Measurements from ENCODE around the gene SPARC.
"Not testable (repeated sequence)": the region's sequence is repeated elsewhere in the genome, so short reads cannot be mapped to it uniquely, and the experiment has no call there.

Gene SPARC

GRCh38 chr5:151694035-151694485, 7.3 kb upstream of the SPARC start:
- TF ChIP-seq CTCF (IDR thresholded peaks at IDR 0.05; ENCODE audit: extremely low read depth, missing control alignments) = no peak
- no peak for DNase-seq (ENCODE audit: low spot score)

- no peak for DNase-seq (ENCODE audit: low spot score)
Measured at GRCh38 chr5:151692312-151692711, 5.6 kb upstream of the SPARC start.

DNA sequence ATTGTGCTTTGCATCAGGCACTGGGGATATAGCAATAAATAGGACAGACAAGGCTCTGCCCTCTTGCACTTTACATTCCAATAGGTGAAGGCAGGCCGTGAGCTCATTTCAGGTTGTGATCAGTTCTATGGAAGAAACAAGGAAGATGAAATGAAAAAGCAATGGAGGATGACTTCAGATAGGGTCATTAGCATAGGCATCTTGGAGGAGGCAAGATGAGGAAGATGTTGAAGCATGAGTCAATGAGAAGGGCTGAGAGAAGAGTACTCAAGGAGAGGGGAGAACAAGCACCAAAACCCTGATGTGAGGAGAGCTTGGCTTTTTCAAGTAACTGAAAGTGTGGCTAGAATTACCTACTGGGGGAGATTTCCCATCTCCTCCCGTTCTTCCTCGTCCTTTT, 5.0 kb upstream of the SPARC start:
- TF ChIP-seq CTCF (IDR thresholded peaks at IDR 0.05; ENCODE audit: extremely low read depth, missing control alignments) = no peak
- no peak for DNase-seq (ENCODE audit: low spot score)

More at GRCh38 chr5:151692312-151692711, 5.6 kb upstream of the SPARC start:
- no peak for TF ChIP-seq CTCF (IDR thresholded peaks at IDR 0.05; ENCODE audit: extremely low read depth, missing control alignments)

- not testable (repeated sequence) for DNase-seq (ENCODE audit: low spot score)
Measured at GRCh38 chr5:151689591-151689990, 2.9 kb upstream of the SPARC start.

- no peak for TF ChIP-seq CTCF (IDR thresholded peaks at IDR 0.05; ENCODE audit: extremely low read depth, missing control alignments)
Measured at GRCh38 chr5:151688436-151688835, 1.7 kb upstream of the SPARC start.

GRCh38 chr5:151685749-151686673, 704 bp downstream of the SPARC start:
- TF ChIP-seq CTCF (IDR thresholded peaks at IDR 0.05; ENCODE audit: extremely low read depth, missing control alignments) = no peak
- no peak for DNase-seq (ENCODE audit: low spot score)

More at GRCh38 chr5:151688436-151688835, 1.7 kb upstream of the SPARC start:
- DNase-seq (ENCODE audit: low spot score) = no peak

GRCh38 chr5:151684690-151685361, 1.9 kb downstream of the SPARC start:
- TF ChIP-seq CTCF (IDR thresholded peaks at IDR 0.05; ENCODE audit: extremely low read depth, missing control alignments) = peak; percentile 22
- no peak for DNase-seq (ENCODE audit: low spot score)

Measured in GM20000 (cell line).